ENCODE measurements around the gene SLC7A8. TPM values are rescaled to one million over a fixed set of nuclear protein-coding genes. Genes with fewer than 3 reads are reported as not detected.
A peak's percentile ranks its signal among the peaks of the same experiment; 100 is the strongest.

Gene SLC7A8
- total RNA-seq, 1 experiment from 2014 or later, result 77.9 TPM

DNA sequence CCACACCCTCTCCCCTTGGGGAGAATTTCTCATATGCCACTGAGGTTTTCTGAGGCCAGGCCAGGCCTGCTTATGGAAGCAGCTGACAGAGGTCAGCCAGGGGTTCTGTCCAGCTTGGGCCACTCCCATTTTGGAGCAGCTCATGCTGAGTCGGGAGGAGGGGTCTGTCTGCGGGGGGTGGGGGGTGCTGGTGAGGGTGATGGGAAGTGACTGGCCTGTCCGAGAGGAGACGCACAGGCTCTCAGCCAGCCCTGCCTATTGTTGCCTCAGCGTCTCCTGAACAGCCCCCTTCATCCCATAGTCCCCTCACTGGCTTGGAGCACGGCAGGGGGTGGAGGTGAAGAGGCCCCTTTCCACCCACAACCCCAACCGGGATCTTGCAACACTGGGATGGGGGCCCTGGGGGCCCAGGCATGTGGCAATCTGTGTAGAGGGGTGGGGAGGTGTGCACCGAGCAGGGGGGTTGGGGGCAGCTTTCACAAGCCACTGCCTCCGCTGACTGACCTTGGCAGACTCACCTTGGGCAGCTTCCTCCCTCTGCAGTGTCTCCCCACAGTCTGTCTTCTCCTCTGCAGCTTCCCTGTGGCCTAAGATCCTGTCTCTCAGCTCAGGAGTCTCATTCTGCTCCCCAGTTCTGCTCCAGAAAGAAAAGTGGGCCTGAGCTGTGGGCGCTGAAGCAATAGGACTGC, 69.9 kb downstream of the SLC7A8 start:
- no peaks in the 10 kb centered on the region for H3K27me3 ChIP-seq (ENCODE audit: insufficient read depth, low read length)
- no peak overlapping the region for H2AK5ac ChIP-seq (ENCODE audit: insufficient read length, low read length)
- no peak overlapping the region for H2BK12ac ChIP-seq (ENCODE audit: insufficient read length, low read depth, low read length)
- TF ChIP-seq, protein P1, sequence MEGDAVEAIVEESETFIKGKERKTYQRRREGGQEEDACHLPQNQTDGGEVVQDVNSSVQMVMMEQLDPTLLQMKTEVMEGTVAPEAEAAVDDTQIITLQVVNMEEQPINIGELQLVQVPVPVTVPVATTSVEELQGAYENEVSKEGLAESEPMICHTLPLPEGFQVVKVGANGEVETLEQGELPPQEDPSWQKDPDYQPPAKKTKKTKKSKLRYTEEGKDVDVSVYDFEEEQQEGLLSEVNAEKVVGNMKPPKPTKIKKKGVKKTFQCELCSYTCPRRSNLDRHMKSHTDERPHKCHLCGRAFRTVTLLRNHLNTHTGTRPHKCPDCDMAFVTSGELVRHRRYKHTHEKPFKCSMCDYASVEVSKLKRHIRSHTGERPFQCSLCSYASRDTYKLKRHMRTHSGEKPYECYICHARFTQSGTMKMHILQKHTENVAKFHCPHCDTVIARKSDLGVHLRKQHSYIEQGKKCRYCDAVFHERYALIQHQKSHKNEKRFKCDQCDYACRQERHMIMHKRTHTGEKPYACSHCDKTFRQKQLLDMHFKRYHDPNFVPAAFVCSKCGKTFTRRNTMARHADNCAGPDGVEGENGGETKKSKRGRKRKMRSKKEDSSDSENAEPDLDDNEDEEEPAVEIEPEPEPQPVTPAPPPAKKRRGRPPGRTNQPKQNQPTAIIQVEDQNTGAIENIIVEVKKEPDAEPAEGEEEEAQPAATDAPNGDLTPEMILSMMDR (conservative IDR thresholded peaks at IDR 0.05), result no peak
- no peak overlapping the region for H3K56ac ChIP-seq (ENCODE audit: insufficient read length, low read depth, low read length)
- no peak overlapping the region for H3T11ph ChIP-seq (ENCODE audit: low read length)
- no peak overlapping the region for H2BK120ac ChIP-seq (ENCODE audit: low read depth, low read length, poor library complexity, severe bottlenecking)
- no peaks in the 10 kb centered on the region for H3K79me2 ChIP-seq (ENCODE audit: insufficient read depth, low read length)
- H3K9me3 ChIP-seq (ENCODE audit: control insufficient read depth, low read depth, low read length), result no peaks in the 10 kb centered on the region
- H3K14ac ChIP-seq (ENCODE audit: insufficient read depth, low read length), result peak overlapping the region; percentile 49; the same call in 1 of the 2 replicates
- no peak for DNase-seq
- Mint-ChIP-seq H3K4me3 (no peak overlapping the region; a peak in 1 of 5 replicates), H3K27me3 (ENCODE audit: low read depth) (peaks cover 28% of the 10 kb centered on the region), H3K4me1 (peaks cover 20 to 23% of the 10 kb centered on the region in 2 experiments), H3K27ac (no peak overlapping the region), H3K36me3 (ENCODE audit: insufficient read depth in 1 of 3, low read depth in 3 of 3) (peaks cover 0 to 3% (median 0%) of the 10 kb centered on the region in 3 experiments; a peak in 2 of 7 replicates), H3K9me3 (peaks cover 5 to 6% of the 10 kb centered on the region in 2 experiments)
- no peaks in the 10 kb centered on the region for H3K79me1 ChIP-seq (ENCODE audit: insufficient read depth, low read depth, low read length, poor library complexity, severe bottlenecking)
- H2AFZ ChIP-seq (ENCODE audit: low read length), result no peak overlapping the region
- no peaks in the 10 kb centered on the region for H3K23me2 ChIP-seq (ENCODE audit: insufficient read length, low read depth, low read length, poor library complexity, severe bottlenecking)
- no peak overlapping the region for H3K27ac ChIP-seq (ENCODE audit: insufficient read length, low read depth, low read length)
- no peak overlapping the region for H2BK5ac ChIP-seq (ENCODE audit: insufficient read length, low read length)
- no peak overlapping the region for H4K8ac ChIP-seq (replicated peaks; ENCODE audit: insufficient read length, low read depth, low read length)
- peaks cover 2% of the 10 kb centered on the region; the same call in 1 of the 2 replicates for H3K4me1 ChIP-seq (ENCODE audit: insufficient read depth, low read length)
- H3K23ac ChIP-seq (ENCODE audit: insufficient read length, low read depth, low read length), result no peak overlapping the region
- H3K4ac ChIP-seq (ENCODE audit: low read depth, low read length), result no peak overlapping the region
- no peak overlapping the region for H4K5ac ChIP-seq (ENCODE audit: insufficient read length, low read depth, low read length)
- H4K91ac ChIP-seq (ENCODE audit: insufficient read length, low read depth, low read length), result no peak overlapping the region
- WGBS (ENCODE audit: extremely low coverage, insufficient read length, low lambda C conversion rate), result no CpG with 5 or more reads among the region's 10 CpGs
- no peak overlapping the region for H2BK20ac ChIP-seq (ENCODE audit: low read depth, low read length, poor library complexity, severe bottlenecking)
- no peak overlapping the region for H2BK15ac ChIP-seq (ENCODE audit: low read depth, low read length)
- H3K9ac ChIP-seq (ENCODE audit: extremely low read depth, insufficient read length, low read length), result no peak overlapping the region
- H4K20me1 ChIP-seq (ENCODE audit: control insufficient read depth, insufficient read depth, insufficient read length), result no peaks in the 10 kb centered on the region
- no peak overlapping the region for H3K18ac ChIP-seq (ENCODE audit: insufficient read length, low read depth, low read length)
- H3K4me2 ChIP-seq (ENCODE audit: insufficient read depth, insufficient read length, low read length), result no peak overlapping the region

Measured in H9 (cell line).